NCI-H748 (cell line): Measurements from ENCODE around the gene CCDC137.
A peak's percentile ranks its signal among the peaks of the same experiment; 100 is the strongest.
"Not testable (repeated sequence)": the region's sequence is repeated elsewhere in the genome, so short reads cannot be mapped to it uniquely, and the experiment has no call there.

Experiments
- DNase-seq: peaks from one replicate; lab custom pipeline; 2025; ENCODE audit not compliant: unreplicated experiment; lab: John Stamatoyannopoulos, UW

The CCDC137 gene, protein sequence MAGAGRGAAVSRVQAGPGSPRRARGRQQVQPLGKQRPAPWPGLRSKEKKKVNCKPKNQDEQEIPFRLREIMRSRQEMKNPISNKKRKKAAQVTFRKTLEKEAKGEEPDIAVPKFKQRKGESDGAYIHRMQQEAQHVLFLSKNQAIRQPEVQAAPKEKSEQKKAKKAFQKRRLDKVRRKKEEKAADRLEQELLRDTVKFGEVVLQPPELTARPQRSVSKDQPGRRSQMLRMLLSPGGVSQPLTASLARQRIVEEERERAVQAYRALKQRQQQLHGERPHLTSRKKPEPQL

DNA sequence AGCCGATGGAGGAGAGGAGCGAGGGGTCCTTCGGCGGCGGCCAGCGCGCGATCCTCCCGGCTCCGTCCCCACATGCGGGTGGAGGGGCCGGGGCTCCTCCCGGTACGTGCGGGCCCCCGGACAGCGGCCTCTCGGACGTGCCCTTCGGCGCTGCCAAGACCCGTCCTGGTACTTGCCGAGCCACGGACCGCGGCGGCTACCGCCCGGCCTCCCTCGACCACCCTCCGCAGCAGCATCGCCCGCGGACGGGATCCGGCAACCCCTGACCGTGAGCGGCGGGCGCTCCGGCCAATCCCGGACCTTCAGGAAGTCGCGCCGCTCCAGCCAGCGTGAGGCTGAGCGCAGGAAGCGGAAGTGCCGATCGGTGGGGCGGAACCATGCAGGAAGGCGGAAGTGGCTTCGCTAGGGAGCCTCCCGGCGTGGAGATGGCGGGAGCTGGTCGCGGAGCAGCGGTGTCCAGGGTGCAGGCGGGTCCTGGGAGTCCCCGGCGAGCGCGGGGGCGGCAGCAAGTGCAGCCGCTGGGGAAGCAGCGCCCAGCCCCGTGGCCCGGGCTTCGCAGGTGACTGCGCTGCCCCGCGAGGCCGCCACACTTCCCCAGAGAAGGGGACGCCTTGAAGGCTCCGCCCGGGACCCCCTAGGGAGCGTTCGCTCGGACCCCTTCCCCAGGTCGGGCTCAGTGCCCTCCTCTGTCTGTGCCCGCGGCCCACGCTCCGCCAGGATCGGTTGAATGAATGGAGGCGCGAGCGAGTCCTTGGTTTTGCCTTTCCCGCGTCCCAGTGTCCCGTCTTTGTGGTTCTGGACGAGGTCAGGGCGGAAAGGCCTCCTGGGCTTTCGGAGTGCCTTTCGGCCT lies at the start of gene CCDC137, which contains the start of gene OXLD1:
Gene CCDC137 (plus strand): TSS at position 396 of the 850 bp plus-strand sequence. CDS start 30 bp downstream, at position 426.
Gene OXLD1 (minus strand): TSS at position 264 of the 850 bp plus-strand sequence. CDS start 28 bp downstream, at position 236.
- DNase-seq = peak; percentile 98

DNA sequence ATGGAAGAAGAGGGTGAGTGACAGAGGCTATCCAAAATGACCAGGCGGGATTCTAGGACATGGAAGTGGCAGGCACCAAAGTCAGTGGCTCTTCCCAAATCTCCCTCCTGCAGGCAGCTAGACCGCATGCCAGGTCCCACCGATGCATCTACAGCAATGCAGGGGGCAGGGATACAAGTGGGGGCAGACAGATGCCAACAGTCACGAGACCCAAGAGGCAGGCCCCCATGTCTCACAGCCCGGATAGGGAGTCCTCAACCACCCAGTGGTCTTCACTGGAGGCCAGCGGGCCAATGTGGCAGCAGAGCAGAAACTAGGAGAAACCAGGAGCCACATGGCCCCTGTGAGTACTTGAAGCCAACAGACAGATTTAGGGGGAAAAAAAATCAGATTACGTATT lies 49.7 kb upstream of the CCDC137 start:
- DNase-seq = no peak

DNA sequence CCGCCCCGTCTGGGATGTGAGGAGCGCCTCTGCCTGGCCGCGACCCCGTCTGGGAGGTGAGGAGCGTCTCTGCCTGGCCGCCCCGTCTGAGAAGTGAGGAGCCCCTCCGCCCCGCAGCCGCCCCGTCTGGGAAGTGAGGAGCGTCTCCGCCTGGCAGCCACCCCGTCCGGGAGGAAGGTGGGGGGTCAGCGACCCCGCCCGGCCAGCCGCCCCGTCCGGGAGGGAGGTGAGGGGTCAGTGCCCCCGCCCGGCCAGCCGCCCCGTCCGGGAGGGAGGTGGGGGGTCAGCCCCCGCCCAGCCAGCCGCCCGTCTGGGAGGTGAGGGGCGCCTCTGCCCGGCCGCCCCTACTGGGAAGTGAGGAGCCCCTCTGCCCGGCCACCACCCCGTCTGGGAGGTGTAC lies 48.2 kb upstream of the CCDC137 start:
- DNase-seq = not testable (repeated sequence)

DNA sequence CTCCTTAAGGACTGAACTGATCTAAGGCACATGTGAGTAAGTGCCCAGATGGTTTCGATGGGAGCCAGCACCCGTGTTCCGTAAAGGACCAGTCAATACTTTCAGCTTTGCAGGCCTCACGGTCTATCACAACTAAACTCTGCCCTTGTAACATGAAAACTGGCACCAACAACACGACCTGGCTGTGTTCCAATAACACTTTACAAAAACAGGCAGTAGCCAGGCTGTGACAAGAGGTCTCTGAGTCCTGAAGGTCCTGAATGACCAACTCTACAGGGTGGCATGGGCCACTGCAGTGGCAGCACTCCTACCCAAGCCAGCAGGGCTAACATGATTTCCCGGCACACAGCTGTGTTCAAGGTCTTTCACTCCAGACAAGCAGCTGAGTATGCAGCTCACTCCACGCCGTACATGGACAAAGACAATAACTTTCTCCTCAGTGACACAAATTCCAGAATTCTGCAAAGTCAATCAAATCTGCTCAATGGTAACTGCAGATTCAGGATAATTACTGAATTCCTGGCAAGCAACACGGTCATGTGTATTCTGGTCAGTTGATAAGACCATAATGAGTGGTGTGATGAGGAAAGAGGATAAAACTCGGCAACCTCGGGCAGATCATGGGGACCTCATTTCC lies 44.9 kb upstream of the CCDC137 start:
- DNase-seq = no peak

DNA sequence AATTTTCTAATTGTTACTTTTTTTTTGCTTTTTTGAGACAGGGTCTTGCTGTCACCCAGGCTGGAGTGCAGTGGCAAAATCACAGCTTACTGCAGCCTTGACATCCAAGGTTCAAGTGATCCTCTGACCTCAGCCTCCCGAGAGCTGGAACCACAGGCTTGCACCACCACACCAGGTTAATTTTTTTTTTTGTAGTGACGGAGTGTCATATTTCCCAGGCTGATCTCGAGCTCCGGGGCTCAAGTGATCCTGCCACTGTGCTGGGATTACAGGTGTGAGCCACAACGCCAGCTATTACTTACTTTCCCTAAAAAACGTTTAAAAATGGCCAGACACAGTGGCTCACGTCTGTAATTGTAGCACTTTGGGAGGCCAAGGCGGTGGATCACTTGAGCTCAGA lies 36.3 kb upstream of the CCDC137 start:
- DNase-seq = no peak

DNA sequence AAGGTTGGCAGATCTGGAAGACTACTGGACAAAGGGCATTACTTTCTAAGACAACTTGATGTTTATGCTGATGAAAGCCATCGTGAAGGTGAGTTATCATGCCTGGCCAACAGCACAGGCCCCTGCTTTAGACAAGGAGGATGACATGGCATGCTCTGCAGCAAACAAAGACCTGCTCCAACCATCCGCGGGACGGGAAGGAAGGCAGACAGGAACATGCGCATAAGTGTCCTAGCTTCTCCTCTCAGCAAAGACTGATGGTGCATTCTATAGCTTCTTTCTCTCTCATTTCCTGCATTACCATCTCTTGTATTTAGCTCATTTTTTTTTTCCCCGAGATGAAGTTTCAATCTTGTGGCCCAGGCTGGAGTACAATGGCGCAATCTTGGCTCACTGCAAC lies 35.1 kb upstream of the CCDC137 start:
- no peak for DNase-seq

DNA sequence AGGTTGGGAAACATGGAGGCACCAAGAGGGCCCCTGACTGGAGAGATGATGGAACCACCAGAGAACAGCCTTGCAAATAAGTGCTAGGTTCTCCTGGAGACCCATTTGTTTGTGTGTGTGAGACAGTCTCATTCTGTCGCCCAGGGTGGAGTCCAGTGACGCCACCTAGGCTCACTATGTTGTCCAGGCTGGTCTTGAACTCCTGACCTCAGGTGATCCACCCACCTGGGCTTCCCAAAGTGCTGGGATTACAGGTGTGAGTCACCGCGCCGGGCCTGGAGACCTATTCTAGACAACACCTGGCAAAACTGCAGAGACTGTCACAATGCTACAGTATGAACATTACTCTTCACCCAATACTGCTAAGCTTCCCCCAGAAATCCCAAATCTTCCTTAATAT lies 31.1 kb upstream of the CCDC137 start:
- DNase-seq = no peak

DNA sequence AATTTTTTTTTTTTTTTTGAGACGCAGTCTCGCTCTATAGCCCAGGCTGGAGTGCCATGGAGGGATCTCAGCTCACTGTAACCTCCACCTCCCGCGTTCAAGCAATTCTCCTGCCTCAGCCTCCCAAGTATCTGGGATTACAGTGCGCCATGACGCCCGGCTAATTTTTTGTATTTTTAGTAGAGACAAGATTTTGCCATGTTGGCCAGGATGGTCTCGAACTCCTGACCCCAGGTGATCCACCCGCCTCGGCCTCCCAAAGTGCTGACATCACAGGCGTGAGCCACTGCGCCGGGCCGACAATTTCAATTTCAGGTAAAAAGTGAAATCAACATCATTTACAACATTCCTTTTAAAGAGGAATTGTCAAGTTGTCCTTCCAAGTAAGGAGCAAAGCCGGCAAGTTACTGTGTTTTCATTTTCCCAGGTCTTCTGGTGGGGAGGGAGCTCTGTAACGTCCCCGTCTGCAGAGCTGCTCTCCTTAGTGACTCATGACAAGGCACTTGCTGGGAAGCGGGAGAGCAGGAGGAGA lies 30.5 kb upstream of the CCDC137 start:
- DNase-seq = no peak

DNA sequence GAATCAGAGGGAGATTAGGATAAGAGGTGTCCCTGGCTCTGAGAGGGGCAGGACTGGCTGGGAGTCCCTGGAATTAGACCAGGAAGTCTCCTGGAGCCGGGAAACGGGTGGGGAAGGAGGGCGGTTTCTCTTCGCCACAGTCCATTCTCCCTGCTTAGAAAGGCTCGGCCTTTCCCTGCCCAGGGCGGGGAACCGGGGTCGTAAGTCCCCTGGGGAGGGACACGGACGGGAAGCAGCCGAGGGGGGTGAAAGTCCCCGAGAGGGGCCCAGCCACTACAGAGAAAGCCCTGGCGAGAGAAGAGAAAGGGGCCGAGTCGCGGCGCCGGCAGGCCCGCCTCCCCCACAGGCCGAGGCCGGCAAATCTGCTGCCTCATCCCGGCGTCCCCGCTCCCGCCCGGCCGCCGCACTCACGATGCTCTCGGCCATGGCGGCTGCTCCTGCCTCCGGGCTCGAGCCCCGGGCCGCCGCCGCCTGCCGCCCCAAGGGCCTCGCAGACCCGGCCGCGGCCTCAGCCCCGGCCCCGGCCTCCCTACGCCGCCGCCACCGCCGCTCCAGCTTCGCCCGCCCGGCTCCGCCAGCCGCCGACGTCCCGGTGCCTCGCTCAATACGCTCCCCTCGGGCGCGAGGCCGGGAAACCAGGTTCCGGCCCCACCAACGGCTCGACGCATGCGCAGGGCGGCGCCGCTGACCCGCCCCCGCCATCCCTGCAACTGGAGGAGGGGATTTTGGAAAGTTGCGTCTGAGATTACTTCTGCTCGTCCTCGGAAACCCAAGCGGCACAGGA lies 29.8 kb upstream of the CCDC137 start, which contains the start of the genes NPLOC4 and TSPAN10:
Gene NPLOC4 (minus strand): TSS at position 608 of the 784 bp plus-strand sequence. CDS start 182 bp downstream, at position 426.
Gene TSPAN10 (plus strand): TSS at position 692 of the 784 bp plus-strand sequence. CDS start 5,217 bp downstream, outside the sequence.
- DNase-seq = peak; percentile 83

DNA sequence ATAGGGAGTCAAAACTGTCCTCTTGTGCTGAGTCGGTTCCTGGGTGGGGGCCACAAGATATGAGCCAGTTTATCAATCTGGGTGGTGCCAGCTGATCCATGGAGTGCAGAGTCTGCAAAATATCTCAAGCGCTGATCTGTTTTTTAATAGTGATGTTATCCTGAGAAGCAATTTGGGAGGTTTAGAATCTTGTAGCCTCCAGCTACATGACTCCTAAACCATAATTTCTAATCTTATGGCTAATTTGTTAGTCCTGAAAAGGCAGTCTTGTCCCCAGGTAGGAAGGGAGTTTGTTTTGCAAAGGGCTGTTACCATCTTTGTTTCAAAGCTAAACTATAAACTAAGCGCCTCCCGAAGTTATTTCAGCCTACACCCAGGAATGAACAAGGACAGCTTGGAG lies 27.9 kb upstream of the CCDC137 start:
- DNase-seq = no peak

DNA sequence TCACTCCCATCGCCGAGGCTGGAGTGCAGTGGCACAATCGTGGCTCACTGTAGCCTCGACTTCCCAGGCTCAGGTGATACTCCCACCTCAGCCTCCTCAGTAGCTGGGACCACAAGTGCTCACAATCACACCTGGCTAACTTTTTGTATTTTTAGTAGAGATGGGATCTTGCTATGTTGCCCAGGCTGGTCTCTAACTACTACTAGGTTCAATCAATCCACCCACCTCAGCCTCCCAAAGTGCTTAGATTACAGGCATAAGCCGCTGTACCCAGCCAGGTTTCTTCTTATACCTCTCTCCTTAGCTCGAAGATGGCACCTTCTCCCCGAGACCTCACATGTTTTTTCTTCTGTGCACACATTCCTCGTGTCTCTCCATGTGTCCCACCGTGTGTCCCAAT lies 26.5 kb upstream of the CCDC137 start:
- no peak for DNase-seq

DNA sequence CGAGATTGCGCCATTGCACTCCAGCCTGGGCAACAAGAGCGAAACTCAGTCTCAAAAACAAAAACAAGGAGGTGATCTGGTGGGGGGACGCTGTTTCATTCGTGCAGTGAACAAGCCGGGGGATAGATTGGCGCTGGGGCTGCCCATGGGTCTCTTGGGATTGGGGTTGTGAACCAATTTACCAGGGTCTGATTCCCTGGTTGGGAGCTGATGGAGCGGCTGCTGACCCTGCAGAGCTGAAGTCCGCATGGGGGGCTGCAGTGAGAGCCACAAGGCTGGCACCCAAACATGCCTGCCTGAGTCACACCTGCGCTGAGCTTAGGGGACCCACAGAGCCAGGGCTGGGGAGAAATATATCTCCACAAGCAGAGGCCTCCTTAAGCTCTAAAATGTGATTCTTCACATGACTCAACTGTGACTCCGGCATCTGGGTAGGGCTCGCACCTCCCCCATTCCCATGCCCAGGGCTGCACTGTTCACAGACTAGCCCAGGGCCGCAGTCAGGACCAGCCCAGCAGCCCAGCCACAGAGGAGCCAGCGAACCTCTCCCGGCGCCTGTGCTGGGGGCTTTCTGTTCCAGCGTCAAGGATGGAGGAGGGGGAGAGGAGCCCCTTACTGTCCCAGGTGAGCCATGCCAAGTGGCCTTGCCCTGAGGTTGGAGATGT lies 24.6 kb upstream of the CCDC137 start:
- no peak for DNase-seq

DNA sequence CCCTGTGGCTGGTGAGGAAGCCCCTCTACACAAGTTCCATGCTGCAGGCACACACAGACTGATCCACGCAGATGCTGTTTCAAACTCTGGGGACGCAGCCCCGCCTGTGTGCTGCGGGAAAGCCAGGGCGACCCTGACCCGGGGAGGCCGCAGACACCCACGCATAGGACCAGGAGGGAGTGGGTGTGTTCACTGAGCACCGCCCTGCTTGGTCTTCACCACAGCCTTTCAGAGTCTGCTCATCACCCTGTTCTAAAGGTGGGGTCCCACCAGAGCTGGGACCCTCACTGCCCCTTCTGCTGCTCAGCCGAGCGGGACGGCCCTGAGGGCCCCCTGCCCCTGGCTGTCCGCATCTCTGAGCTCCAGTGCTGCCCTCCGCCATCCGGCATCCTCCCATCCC lies 22.0 kb upstream of the CCDC137 start:
- DNase-seq = no peak

DNA sequence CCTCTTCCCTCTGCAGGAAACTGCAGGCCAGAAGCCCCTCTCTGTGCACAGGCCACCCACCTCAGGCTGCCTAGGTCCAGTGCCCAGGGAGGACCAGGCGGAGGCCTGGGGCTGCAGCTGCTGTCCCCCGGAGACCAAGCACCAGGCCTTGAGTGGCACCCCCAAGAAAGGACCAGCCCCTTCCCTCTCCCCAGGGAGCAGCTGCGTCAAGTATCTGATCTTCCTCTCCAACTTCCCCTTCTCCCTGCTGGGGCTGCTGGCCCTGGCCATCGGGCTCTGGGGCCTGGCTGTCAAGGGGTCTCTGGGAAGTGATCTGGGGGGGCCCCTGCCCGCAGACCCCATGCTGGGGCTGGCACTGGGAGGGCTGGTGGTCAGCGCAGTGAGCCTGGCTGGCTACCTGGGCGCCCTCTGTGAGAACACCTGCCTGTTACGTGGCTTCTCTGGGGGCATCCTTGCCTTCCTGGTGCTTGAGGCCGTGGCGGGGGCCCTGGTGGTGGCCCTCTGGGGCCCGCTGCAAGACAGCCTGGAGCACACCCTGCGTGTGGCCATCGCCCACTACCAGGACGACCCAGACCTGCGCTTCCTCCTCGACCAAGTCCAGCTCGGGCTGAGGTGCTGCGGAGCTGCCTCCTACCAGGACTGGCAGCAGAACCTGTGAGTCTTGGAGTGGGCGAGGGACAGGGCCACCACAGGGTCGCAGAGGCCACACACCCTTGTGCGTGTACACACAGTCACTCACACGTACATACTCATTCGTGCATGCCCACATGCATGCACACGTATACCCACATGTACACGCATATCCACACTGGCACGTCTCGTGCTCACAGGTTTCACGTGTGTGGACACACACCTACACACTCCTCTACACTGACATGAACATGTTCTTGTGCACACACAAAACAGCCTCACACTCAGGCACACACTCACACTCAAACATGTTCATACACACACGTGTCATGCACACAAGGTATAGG lies 21.3 kb upstream of the CCDC137 start:
- no peak for DNase-seq

DNA sequence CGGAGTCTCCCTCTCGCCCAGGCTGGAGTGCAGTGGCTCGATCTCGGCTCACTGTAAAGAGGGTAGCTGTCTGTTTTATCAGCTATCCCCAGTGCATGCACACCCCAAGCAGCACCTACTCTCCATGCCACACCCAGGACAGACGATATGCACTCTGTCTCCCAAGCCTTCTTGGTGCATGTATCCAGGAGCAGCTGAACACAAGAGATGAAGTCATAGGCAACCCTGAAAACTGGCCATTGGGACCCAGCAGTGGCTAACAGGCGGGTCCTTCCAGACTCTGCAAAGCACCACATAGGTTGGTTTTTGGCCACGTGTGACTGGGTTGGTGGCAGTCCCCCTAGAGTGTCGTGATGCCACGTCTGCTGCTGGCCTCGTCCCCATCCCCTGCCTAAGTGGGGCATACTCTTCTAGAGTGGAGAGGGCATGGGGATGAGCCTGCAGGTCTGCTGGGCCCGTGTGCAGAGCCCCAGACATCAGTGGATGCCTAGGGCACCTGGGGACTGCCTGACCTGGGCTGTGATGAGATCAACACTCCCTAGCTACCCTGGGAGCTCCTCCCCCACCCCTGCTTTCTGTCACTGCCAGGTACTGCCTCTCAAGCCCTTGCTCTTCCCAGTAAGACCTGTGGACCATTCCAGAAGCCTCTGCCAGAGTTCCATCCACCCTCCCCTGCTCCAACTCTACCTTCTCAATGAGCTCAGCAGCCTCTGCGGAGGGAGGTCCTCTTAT lies 19.5 kb upstream of the CCDC137 start:
- no peak for DNase-seq

DNA sequence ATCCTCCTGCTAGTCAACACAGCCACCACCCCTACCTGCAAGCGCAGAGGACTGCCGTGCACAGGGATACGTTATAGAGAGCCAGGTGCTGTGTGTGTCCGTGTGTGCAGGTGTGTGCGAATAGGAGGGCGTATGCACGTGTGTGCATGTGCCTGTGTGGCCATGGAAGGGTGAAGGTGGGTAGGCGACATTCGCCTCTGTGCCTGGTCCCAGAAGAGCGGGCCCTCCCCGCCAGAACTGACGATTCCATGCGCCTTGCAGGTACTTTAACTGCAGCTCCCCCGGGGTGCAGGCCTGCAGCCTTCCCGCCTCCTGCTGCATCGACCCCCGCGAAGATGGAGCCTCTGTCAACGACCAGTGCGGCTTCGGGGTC lies 18.9 kb upstream of the CCDC137 start:
- no peak for DNase-seq

DNA sequence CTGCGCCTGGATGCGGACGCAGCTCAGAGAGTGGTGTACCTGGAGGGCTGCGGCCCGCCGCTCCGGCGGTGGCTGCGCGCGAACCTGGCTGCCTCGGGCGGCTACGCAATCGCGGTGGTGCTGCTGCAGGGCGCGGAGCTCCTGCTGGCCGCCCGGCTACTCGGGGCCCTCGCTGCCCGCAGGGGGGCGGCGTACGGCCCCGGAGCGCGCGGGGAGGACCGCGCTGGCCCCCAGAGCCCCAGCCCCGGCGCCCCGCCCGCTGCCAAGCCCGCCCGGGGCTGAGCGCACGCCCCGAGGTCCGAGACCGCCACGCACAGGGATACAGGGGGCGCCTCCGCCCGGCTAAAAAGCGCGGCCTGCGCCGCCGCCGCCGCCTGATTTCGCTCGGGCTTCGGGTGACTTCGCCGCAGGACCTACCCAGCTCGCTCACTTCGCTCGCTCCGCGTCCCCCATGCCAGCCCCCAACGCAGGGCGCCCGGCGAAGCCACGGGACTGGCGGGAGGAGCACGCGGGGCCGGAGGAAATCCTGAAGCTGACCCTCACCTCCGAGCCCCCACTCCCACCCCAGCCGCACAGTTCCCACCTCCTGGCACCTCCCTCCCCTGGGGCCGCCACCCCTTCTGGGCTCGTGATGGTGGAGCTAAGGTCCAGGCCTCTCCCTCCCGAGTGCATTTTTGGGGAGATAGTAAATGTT lies 18.4 kb upstream of the CCDC137 start:
- no peak for DNase-seq

DNA sequence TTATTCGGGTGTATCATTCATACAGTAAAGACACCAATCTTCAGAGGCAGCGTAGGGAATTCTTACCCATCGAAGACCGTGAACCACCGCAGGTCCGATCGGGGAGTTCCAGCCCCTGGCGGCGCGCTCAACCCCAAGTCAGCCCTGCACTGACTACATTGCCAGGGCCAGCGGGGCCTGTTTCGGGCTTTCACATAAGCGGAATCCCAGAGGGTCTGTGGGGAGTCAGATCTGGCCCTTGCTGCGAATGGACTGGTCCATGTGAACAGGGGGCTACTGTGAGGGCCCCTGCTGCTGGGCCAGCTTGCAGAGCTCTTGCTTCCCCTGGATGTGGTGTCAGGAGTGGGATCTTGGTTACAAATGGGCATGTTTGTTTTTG lies 17.8 kb upstream of the CCDC137 start:
- no peak for DNase-seq
